Mesodermal cell (in vitro differentiated cells): Measurements from ENCODE around the gene GLRA3. TPM values are rescaled to one million over a fixed set of nuclear protein-coding genes. Genes with fewer than 3 reads are reported as not detected.
"Not testable (repeated sequence)": the region's sequence is repeated elsewhere in the genome, so short reads cannot be mapped to it uniquely, and the experiment has no call there.

Source experiments
- H3K27ac ChIP-seq: 2 replicates; pipeline ENCODE4 v1.7.0; 2013; ENCODE audit warnings: mild to moderate bottlenecking, low read depth, low read length, moderate library complexity; ENCODE audit not compliant: severe bottlenecking
- H3K36me3 ChIP-seq: 2 replicates; pipeline ENCODE4 v1.7.1; 2013; ENCODE audit warnings: mild to moderate bottlenecking, low read length, moderate library complexity; ENCODE audit not compliant: control insufficient read depth, insufficient read depth
- H3K4me1 ChIP-seq: one replicate; pipeline ENCODE4 v1.7.1; 2013; ENCODE audit warnings: mild to moderate bottlenecking, low read length; ENCODE audit not compliant: insufficient read depth, control insufficient read depth, poor library complexity, severe bottlenecking
- H3K4me3 ChIP-seq: 2 replicates; pipeline ENCODE4 v1.7.0; 2013; ENCODE audit warnings: low read length, control low read depth, mild to moderate bottlenecking; ENCODE audit not compliant: insufficient read depth, poor library complexity, severe bottlenecking; ENCODE audit errors: extremely low read depth
- H3K9me3 ChIP-seq: 2 replicates; pipeline ENCODE4 v1.7.1; 2013; ENCODE audit warnings: mild to moderate bottlenecking, low read length, moderate library complexity; ENCODE audit not compliant: control insufficient read depth
- WGBS, 2 experiments: methylation state at CpG; one replicate each; pipeline ENCODE4 v1.1.5; 2013; ENCODE audit warnings: missing lambda C conversion rate in 2 of 2; ENCODE audit not compliant: insufficient coverage in 2 of 2; 5-methylcytosine and 5-hydroxymethylcytosine counted together
- polyA plus RNA-seq, 2 experiments: library from polyadenylated mRNA; stranded (reverse); fragments of 50-300 nt; gene quantifications; one replicate each; pipeline ENCODE4 v1.2.3, GENCODE V29; 2013

GLRA3 gene
- polyA plus RNA-seq (2013, experiment 1 of 2) = not detected
- polyA plus RNA-seq (2013, experiment 2 of 2) = not detected

DNA sequence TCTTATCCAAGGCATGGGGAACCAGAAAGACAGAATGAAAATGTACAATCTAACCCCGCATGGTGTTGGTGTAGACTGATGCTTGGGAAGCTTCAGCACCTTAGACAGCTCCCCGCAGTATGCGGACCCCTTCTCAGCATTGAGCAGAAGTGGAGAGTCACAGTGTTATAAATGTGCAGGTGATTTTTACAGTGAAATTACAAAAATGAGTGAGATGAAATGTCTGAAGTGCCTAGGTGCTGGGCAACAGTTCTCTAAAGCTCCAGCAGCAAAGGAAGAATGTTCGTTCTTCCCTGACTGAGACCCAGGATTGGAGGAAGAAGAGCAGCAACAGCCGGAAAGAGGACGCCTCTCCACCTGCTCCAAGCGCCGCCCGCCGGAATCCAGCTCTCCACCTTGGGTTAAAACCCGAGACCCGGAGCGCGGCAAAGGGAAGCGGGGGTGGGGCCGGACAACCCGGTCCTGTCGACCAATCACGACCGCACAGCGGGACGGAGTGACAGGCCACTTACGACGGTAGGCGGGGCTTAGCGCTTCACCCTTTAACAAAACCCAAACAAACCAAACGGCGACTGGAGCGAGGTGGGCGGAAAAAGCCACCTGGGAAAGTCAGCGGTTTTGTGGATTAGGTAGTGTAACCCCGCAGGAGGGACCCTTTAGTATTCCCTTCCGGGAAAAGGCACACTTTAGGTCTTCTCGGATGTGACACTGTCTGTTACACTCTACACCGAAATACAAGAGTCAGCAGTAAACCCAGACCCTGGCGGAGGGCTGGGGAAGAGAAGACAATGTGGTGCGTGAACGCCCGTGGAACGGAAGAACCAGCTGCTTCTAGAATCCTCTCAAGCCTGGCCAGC is at the start of gene GLRA3:
Gene GLRA3 (minus strand): TSS at position 403 of the 857 bp plus-strand sequence. CDS start 436 bp downstream, outside the sequence.
- no peaks in the 10 kb centered on the region for H3K4me1 ChIP-seq
- H3K4me3 ChIP-seq = peak within 1 kb of the TSS; percentile 45
- WGBS, 2 experiments = 0 to 1% methylated on average over 19 to 22 of the region's 40 CpGs
- H3K27ac ChIP-seq = no peak within 1 kb of the TSS
- H3K36me3 ChIP-seq = no peaks in the 10 kb centered on the region
- no peaks in the 10 kb centered on the region for H3K9me3 ChIP-seq

DNA sequence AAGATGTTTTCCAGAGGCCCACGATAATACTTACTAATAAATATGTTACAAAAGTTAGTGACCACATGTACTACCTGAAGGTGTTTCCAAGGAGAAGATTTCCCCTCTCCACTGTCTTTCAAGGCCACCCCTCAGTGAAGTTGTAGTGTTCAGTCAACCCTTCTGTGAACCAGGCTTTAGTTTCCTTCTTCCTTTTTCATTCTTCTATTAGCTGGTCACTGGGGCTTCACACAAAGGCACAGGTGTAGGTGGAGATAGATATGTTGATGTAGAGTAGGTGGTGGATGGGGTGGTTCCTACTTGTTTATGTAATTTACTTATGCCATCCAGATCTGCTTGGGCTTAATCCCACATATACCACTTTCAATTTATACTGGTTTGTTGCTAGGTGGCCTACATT is 45.9 kb upstream of the GLRA3 start:
- no peaks in the 10 kb centered on the region for H3K4me1 ChIP-seq
- H3K27ac ChIP-seq = no peak overlapping the region
- H3K36me3 ChIP-seq = no peaks in the 10 kb centered on the region
- WGBS, 2 experiments = no CpG with 5 or more reads among the region's 1 CpG
- H3K9me3 ChIP-seq = no peaks in the 10 kb centered on the region
- no peak overlapping the region for H3K4me3 ChIP-seq

DNA sequence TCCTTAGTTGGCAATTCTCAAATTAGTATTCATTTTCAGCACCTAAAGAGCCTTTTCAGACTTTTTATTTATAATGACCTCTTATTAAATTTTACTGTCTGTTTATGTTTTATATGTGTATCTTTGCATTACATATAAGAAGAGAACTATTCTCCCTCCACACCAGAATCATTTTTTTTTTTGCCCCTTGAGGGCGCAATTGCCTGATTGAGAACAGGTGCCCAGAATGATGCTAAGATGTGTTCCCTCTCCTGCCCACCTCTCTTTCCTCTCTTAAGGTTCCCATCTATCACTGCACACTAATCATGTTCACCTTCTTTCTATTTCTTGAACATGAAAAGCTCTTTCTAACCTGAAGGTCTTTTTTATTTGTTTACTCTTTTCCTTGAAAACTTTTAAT is 44.9 kb upstream of the GLRA3 start:
- WGBS, 2 experiments = 0 to 11% methylated on average over 1 of the region's 1 CpG
- Histone ChIP-seq H3K36me3 (no peaks in the 10 kb centered on the region), H3K9me3 (no peaks in the 10 kb centered on the region), H3K4me3 (no peak overlapping the region), H3K4me1 (no peaks in the 10 kb centered on the region), H3K27ac (no peak overlapping the region)

DNA sequence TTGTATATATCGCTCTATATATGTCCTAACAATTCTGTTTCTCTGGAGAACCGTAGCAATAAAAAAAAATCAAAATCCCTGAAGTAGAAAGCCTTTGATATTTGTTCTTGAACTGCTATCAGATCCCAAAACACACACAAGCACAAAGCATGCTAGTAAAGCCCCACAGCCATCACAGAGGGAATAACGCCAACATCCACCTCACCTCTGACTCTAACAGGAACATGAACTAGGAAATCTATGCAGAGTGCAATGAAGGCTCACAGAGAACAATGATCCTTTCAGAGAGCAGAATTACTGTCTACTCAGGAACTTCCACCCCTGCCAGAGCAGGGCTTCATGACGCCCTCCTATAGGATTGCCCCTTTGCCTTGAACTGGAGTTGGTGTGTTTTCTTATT is 44.1 kb upstream of the GLRA3 start:
- not testable (repeated sequence) for H3K9me3 ChIP-seq, H3K36me3 ChIP-seq, H3K4me3 ChIP-seq, H3K27ac ChIP-seq, H3K4me1 ChIP-seq
- WGBS, 2 experiments = 78% methylated on average over 1 of the region's 4 CpGs; no CpG with 5 or more reads in 1 of the 2 experiments

DNA sequence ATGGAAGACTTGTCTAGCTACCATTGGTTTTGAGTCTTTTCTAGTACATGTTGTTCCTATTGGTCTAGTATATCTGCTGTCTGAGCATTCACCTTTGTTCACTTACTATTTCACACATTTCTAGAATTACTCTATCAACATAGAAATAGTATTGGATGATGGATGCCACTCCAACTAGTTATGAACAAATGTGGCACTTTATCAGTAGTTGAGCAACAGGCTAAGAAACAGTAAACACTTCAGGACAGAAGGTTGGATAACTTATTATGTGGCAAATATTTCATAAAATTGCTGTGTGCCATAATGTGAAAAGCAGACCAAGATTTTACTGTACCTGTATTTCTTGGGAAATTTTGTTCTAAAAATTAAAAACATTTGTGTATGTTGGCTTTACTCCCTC is 42.4 kb upstream of the GLRA3 start:
- Histone ChIP-seq H3K36me3 (no peaks in the 10 kb centered on the region), H3K4me1 (no peaks in the 10 kb centered on the region), H3K4me3 (no peak overlapping the region), H3K9me3 (no peaks in the 10 kb centered on the region), H3K27ac (no peak overlapping the region)

DNA sequence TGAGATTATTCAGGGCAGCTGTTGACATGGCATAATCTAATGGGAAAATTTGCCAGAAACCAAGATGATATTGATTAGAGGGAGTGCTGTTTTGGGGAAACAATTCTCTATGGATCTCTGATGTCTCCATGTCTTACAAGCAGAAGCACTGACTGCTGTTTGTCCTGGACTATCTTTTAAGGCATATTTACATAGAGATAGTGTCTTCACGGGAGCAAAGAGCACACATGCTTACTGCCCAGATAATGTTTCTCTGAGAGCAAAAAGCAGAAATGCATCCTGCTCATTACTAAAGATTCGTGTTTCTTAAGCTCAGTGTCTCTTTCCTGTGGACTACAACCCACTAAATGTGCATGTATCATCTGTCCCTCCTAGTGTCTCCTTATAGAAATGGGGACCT is 41.3 kb upstream of the GLRA3 start:
- 83 to 100% methylated on average over 1 to 2 of the region's 2 CpGs for WGBS, 2 experiments
- H3K4me1 ChIP-seq = no peaks in the 10 kb centered on the region
- H3K9me3 ChIP-seq = no peaks in the 10 kb centered on the region
- H3K4me3 ChIP-seq = no peak overlapping the region
- H3K27ac ChIP-seq = no peak overlapping the region
- H3K36me3 ChIP-seq = no peaks in the 10 kb centered on the region

DNA sequence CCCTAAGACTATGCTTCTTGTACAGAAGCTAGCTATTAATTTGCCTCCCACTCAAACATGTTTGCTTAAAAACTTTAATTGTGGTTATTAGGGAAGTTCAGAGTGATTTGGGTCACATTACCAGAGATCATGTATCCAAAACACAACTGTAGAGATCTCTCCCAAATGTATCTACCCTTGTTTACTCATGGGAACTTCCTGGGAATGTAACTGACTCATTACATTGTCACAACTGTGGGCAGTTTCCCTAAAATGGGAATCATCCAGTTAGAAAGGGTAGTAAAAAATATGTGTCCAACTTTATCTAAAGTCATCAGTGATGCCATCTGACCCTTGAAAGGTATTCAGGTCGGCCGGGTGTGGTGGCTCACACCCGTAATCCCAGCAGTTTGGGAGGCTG is 40.3 kb upstream of the GLRA3 start:
- H3K4me1 ChIP-seq = no peaks in the 10 kb centered on the region
- H3K36me3 ChIP-seq = no peaks in the 10 kb centered on the region
- H3K4me3 ChIP-seq = no peak overlapping the region
- no peak overlapping the region for H3K27ac ChIP-seq
- 100% methylated on average over 3 of the region's 3 CpGs; no CpG with 5 or more reads in 1 of the 2 experiments for WGBS, 2 experiments
- no peaks in the 10 kb centered on the region for H3K9me3 ChIP-seq

DNA sequence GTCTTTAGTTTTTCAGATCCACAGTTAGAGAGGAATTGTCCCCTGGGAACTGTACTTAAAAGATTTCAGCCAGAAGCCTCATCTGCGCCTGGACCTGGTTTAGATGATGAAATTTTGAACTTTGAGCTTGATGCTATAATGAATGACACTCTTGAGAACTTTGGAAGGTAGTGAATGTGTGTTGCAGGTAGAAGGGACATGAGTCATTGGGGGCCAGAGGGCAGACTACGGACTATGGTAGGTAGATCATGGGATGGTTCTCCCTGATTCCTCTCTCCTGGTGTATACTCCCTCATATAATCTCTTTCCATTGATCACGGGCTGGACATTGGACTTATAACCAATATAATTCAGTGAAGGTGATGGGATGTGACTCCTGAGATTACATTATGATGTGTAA is 38.9 kb upstream of the GLRA3 start:
- Histone ChIP-seq H3K27ac (no peak overlapping the region), H3K36me3 (no peaks in the 10 kb centered on the region), H3K4me1 (no peaks in the 10 kb centered on the region), H3K4me3 (no peak overlapping the region), H3K9me3 (no peaks in the 10 kb centered on the region)
- 89 to 92% methylated on average over 1 of the region's 3 CpGs for WGBS, 2 experiments

DNA sequence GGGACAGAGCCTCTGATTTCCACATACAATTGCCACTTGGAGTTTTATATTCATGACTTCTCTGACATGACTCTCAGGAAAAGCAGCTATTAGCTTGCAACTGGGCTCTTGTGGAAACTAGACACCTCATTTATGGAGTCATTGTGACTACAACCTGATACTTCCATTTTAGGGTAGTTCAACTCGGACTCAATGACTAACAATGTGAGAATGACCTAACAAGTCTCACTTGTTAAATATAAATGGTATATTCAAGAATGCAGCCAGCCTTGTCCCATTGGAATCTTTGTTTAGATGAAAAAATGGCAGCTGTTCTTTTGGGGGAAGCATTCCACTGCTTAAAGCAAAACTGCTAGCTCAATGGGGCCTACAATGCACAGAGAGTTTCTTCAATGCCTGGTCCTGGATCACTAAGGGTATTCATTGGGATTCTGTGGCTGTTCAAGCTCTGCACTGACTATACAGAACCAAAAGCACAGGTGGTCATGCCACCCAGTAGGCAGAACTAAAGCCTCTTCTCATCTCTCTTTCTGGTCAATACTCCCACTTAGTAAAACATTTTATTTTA is 36.5 kb upstream of the GLRA3 start:
- no peaks in the 10 kb centered on the region for H3K36me3 ChIP-seq
- H3K27ac ChIP-seq = no peak overlapping the region

DNA sequence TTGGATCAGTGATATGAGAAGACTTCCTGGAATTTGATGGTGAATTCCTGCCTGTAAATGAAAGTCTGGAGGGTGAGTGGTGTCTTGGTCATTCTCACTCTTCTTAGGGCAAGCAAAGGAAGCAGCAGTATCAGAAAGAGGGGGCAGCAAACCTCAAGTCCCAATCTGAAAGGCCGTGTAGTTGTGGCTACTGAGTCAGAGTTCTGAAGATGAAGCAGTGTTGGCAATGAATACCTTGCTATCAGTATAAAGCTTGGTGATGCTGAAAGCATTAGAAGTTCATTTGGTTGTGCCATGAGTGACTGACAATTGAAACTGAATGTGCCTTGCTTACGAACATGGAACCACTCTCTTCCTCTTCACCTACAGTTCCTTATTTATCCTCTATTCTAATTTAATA is 35.0 kb upstream of the GLRA3 start:
- no peaks in the 10 kb centered on the region for H3K36me3 ChIP-seq
- H3K4me3 ChIP-seq = no peak overlapping the region
- no peak overlapping the region for H3K27ac ChIP-seq
- 63 to 93% methylated on average over 1 of the region's 2 CpGs for whole genome bisulfite sequencing, 2 experiments
- H3K9me3 ChIP-seq = no peaks in the 10 kb centered on the region
- no peaks in the 10 kb centered on the region for H3K4me1 ChIP-seq

More for the DNA sequence above, 36.5 kb upstream of the GLRA3 start:
- H3K4me3 ChIP-seq = no peak overlapping the region
- H3K9me3 ChIP-seq = no peaks in the 10 kb centered on the region
- no CpG with 5 or more reads among the region's 1 CpG for WGBS, 2 experiments
- no peaks in the 10 kb centered on the region for H3K4me1 ChIP-seq

DNA sequence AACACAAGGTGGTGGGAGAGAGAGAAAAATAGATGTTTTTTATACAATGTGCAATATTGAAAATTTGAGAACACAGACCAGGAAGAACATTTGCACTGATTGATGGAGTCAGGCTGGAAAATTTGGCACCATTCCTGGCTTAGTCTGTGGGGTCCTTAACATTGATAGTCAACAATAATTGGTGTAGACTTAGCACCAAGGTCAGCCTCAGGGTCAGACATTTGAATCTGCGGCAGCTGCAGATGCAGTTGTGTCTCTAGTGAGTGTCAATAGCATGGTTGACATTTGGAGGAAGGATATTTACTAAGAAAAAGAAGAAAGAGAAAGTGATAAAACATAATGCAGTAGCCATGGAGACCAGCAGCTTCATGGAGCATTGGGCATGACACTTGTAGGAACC is 31.5 kb upstream of the GLRA3 start:
- H3K9me3 ChIP-seq = no peaks in the 10 kb centered on the region
- WGBS, 2 experiments = 69 to 100% methylated on average over 1 of the region's 1 CpG
- H3K4me3 ChIP-seq = no peak overlapping the region
- no peaks in the 10 kb centered on the region for H3K36me3 ChIP-seq
- H3K4me1 ChIP-seq = no peaks in the 10 kb centered on the region
- no peak overlapping the region for H3K27ac ChIP-seq
